GM12872 (cell line): ENCODE data around the gene CREB5.

Source experiments
- TF ChIP-seq, protein P1 (sequence below): IDR thresholded peaks from 3 replicates; pipeline ENCODE4 v1.5.1; 2011; ENCODE audit warnings: low read depth, mild to moderate bottlenecking, low read length, moderate library complexity; ENCODE audit not compliant: insufficient read depth

CREB5 gene

DNA sequence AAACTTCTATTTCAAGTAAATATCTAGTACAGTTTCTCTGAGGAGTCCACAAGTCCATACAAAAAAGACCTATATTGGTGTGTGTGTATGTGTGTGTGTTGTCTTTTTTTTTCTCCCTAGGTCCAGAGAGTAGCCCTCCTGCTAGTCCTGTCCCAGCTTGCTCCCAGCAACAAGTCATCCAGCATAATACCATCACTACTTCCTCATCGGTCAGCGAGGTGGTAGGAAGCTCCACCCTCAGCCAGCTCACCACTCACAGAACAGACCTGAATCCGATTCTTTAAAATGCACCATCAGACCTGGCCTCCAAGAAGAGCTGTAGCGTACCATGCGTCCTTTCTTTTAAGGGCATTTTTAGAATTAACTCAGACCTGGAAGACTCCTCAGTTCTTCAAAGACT is 406.7 kb downstream of the CREB5 start:
- TF ChIP-seq, protein P1, sequence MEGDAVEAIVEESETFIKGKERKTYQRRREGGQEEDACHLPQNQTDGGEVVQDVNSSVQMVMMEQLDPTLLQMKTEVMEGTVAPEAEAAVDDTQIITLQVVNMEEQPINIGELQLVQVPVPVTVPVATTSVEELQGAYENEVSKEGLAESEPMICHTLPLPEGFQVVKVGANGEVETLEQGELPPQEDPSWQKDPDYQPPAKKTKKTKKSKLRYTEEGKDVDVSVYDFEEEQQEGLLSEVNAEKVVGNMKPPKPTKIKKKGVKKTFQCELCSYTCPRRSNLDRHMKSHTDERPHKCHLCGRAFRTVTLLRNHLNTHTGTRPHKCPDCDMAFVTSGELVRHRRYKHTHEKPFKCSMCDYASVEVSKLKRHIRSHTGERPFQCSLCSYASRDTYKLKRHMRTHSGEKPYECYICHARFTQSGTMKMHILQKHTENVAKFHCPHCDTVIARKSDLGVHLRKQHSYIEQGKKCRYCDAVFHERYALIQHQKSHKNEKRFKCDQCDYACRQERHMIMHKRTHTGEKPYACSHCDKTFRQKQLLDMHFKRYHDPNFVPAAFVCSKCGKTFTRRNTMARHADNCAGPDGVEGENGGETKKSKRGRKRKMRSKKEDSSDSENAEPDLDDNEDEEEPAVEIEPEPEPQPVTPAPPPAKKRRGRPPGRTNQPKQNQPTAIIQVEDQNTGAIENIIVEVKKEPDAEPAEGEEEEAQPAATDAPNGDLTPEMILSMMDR = no peak

DNA sequence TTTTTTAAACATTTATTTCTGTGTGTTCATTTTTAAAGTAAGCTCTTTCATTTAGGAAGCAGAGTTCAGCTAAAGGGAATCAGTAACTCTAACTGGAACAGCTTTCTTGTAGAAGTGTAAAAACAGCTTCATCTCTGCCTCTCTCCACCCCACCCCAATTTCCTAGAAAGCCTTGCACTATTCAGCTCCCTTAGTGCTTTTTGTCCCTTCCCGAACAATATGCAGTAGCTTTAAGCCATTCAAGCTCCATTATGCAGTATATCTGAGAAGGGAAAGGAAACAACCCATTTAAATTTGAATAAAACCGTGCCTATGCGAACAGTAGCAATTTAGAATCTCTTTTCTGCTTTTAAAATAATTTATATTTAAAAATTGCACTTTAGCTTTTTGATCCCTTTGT is 411.3 kb downstream of the CREB5 start:
- TF ChIP-seq, protein P1 = no peak

DNA sequence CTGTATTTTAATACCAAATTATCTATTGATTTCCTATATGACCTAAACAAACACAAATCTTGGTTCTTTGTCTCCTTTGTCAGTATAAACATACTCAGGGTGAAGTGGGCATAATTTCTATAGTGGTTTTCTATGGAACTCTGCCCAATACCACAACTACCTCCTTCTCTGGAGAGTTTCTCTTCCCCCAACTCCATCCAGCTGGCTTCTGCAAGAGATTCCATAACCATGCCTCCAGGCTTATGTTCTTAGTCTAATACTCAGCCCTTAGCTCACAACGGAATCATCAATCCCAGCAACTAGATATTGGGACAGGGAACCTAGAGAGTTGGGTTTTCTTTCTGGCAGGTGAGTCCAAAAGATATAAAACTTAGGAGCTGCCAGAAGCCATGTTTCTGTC is 418.5 kb downstream of the CREB5 start:
- TF ChIP-seq, protein P1 = no peak

DNA sequence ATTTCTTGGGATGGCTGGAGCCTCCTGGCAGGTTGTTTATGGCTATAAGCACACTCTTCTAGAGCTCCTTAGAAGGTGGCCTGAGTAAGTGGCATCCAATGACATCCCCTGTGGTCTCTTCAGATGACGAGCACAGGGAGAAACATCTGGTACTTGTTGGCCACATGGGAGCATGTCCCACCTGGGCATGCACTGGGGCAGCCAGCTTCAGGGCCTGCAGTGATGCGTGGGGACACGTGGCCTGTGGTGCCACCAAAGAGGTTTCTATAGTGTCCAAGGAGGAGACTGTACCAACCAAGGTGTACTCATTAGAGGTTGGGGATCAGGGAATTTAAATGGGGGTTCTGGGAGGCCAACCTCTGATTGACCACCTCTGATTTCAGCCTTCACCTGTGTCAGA is 420.4 kb downstream of the CREB5 start:
- TF ChIP-seq, protein P1 = no peak

DNA sequence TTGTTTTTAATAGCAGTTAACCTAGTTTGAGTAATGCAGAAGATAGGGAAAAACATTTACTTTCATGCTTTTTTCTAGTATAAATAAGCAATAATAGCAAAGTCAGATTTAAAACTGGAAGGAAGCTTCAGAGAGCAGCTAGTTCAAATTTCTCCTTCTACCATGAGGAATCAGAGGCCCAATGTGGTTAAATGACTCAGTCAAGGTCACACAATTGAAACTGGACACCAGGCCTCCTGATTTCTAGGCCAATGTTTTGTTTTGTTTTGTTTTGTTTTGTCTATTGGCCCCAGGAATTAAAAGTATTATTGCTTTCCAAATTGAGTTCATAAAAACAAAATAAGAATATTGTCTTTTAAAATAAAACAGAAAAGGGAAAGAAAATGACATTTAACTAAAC is 423.5 kb downstream of the CREB5 start:
- TF ChIP-seq, protein P1 = no peak

DNA sequence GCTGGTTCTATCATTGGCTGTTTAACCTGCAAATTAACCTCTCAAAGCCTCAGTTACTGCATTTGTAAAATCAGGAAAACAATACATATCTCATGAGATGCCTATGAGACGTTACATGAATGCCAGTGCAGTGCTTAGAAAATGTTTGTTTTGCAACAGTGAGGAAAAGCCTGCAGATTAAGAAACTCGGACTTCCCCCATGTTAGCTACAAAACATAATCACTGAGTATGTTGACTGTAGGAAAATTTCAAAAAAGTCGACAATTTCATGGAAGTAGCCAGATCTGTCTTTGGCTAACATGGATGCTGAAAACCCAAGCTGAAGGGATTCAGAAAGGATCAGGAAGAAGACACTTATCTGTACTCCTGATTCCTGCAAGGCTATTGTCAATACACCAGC is 424.4 kb downstream of the CREB5 start:
- TF ChIP-seq, protein P1 = no peak

DNA sequence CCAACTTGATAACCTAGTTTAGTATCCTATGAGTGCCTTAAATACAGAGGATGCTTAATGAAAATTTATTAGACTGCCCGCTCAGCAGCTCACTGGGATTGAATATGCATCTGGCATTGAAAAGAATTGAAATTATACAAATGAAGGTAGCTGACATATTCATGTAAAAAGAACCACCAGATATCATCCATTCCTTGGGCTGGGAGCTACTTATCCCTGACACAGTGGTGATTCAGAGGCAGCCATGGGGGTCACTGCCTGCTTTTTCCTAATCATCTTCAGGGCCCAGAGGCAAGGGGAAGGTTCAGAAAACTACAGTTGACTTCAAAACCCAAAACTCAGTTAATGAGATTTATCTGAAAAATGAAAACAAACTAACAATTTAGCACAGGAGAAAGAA is 424.9 kb downstream of the CREB5 start:
- TF ChIP-seq, protein P1 = no peak

DNA sequence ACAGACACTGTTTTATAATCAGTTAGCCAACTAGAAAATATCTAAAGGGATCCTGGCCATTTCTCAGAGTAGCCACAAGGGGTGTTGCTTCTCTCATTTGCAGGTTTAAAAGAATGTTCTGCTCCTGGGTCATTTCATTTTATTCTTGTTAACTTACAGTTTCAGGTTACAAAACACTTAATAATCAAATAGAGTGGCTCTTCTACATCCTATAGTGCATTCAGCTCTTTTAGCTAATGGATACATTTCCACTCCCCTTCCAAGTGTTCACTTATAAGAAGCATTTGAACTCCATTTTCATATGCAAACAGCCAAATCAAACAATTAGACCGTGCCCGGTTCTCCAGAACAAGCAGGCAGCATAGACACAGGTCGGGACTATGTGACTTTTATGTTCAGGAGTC is 428.3 kb downstream of the CREB5 start:
- TF ChIP-seq, protein P1 = peak; percentile 51; the same call in 2 of the 3 replicates
